ENCODE results near the gene SELP.

The SELP gene

GRCh38 chr1:169545472-169545871, 84.5 kb downstream of the SELP start:
- H3K9me3 ChIP-seq (ENCODE audit: control insufficient read depth, insufficient read depth, low read length) = no peaks in the 10 kb centered on the region
- no peak overlapping the region for H3K9ac ChIP-seq (ENCODE audit: low read depth, low read length)
- H3K36me3 ChIP-seq (ENCODE audit: insufficient read depth, low read length) = no peaks in the 10 kb centered on the region
- peaks cover 3% of the 10 kb centered on the region; the same call in 1 of the 2 replicates for H3K4me1 ChIP-seq (ENCODE audit: insufficient read depth, low read length)

- Histone ChIP-seq H3K4me1 (ENCODE audit: insufficient read depth, low read length) (no peaks in the 10 kb centered on the region), H3K36me3 (ENCODE audit: insufficient read depth, low read length) (no peaks in the 10 kb centered on the region), H3K9ac (ENCODE audit: low read depth, low read length) (no peak overlapping the region), H3K9me3 (ENCODE audit: control insufficient read depth, insufficient read depth, low read length) (no peaks in the 10 kb centered on the region)
Measured at GRCh38 chr1:169538998-169539871, 90.7 kb downstream of the SELP start.
